GM19452 (cell line): ENCODE data around the gene TEX38.
"Not testable (repeated sequence)": the region's sequence is repeated elsewhere in the genome, so short reads cannot be mapped to it uniquely, and the experiment has no call there.

ENCODE experiments used
- ATAC-seq: cut with Tn5 transposase; IDR thresholded peaks from one replicate; pipeline ENCODE4 v1.9.1; 2021; ENCODE audit not compliant: unreplicated experiment

TEX38 gene

DNA sequence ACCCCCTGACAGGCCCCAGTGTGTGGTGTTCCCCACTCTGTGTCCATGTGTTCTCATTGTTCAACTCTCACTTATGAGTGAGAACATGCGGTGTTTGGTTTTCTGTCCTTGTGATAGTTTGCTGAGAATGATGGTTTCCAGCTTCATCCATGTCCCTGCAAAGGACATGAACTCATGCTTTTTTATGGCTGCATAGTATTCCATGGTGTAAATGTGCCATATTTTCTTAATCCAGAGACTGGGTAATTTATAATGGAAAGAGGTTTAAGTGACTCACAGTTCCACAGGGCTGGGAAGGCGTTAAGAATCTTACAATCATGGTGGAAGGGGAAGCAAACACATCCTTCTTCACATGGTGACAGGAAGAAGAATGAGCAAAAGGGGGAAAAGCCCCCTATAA, 17.0 kb upstream of the TEX38 start:
- ATAC-seq: not testable (repeated sequence)

DNA sequence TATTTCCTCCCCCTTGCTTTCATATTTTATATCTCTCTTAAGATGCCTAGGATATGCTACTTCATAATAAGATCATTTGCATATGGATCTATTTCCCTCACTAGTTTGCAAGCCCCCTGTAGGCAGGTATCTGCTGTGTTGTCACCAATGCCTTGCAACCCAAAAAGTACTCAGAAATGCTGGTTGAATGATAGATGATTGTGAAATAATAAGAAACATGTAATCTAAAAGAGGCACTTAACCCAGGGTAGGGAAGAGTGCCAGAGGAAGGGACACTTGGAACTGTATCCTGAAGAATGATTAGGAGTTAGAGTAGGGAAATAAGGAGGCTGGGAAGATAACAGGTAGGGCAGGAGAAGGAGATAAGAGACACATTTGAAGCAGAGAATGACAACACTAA, 15.8 kb upstream of the TEX38 start:
- ATAC-seq: no peak

DNA sequence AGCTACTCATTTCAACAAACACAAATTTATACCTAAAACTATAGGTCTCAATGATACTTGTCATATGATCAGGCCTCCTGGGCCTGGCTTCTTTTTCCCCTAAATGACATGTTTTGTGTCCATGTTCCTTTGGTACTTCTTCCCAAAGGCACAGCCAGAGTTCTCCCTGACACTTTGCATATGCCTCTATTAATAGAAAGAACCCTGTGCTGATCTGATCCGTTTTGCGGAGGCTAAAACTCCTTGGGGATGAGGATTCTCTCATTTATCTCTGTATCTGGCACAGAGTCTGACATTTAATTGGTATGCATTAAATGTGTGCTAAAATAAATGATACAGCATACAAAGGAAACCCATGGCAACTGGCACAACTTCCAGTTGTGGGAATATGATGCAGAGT, 15.0 kb upstream of the TEX38 start:
- no peak for ATAC-seq

GRCh38 chr1:46657775-46658174, 13.9 kb upstream of the TEX38 start:
- ATAC-seq: no peak

- ATAC-seq: no peak
These were observed 12.3 kb upstream of the TEX38 start for GRCh38 chr1:46659307-46659870.

GRCh38 chr1:46660116-46660515, 11.5 kb upstream of the TEX38 start:
- peak; percentile 72 for ATAC-seq

- not testable (repeated sequence) for ATAC-seq
These were observed 8.7 kb upstream of the TEX38 start for GRCh38 chr1:46662919-46663318.

DNA sequence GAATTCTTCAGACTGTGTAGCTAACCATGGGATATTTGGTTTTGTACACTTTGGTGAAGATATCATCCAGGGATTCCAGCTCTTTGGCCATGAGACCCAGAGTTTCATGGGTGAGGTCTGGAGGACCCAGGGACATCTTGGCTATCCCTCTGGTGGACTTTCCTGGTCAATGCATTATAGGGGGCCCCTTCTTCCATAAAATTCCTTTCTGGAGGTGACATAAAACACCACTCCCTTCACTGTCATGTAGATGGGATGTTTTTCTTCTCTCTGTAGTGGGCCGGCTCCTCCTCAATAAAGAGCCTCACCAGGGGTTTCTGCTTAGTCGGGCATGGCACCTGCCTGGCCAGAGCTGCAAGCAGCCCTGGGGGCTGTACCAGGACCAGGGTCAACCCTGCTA, 5.7 kb upstream of the TEX38 start:
- ATAC-seq: no peak

GRCh38 chr1:46667782-46668760, 3.6 kb upstream of the TEX38 start, which contains the start of gene ATPAF1:
ATPAF1 (minus strand) TSS chr1:46668364; CDS start chr1:46668322, 42 bp downstream.
- ATAC-seq: peak; percentile 79

DNA sequence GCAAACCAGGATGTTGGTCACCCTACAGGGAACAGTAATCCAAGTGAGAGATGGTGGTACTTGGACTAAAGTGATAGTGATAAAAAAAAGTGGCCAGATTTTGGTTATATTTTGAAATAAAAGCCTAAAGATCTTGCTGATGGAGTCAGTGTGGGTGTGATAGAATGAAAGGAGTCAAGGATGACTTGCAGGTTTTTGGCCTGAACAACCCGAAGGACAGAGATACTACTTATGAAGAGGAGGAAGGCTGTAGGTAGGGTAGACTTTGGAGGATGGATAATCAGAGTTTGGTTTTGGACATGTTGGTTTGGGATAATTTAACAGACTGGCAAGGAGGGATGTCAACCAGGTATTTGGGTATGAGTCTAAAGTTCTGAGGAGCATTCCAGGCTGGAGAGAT, 1.5 kb upstream of the TEX38 start:
- no peak for ATAC-seq

- no peak for ATAC-seq
These were observed 1.0 kb downstream of the TEX38 start for GRCh38 chr1:46672696-46673095.

- no peak for ATAC-seq
These were observed 2.1 kb downstream of the TEX38 start for GRCh38 chr1:46673749-46674182.

GRCh38 chr1:46675549-46676314, 4.1 kb downstream of the TEX38 start:
- peak; percentile 75 for ATAC-seq

GRCh38 chr1:46676531-46676930, 4.9 kb downstream of the TEX38 start:
- ATAC-seq: no peak

DNA sequence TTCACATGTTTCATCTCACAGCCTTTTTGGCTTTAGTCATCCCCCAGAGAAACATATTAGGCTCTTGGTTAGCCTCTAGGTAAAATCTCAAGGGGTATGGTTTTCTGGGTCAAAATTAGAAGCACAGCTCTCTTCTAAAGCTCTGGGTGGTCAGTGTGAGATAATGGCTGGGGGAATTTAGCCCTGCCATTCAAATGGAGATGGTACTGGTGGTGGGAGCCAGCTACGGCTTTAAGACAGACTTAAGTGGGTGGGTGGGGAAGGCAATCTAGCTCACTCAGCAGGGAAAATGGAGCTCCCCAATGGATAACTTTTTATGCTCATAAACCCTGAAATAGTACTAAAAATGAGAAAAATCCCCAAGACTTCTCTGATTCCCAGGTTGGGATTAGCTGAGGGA, 5.7 kb downstream of the TEX38 start:
- ATAC-seq: no peak

DNA sequence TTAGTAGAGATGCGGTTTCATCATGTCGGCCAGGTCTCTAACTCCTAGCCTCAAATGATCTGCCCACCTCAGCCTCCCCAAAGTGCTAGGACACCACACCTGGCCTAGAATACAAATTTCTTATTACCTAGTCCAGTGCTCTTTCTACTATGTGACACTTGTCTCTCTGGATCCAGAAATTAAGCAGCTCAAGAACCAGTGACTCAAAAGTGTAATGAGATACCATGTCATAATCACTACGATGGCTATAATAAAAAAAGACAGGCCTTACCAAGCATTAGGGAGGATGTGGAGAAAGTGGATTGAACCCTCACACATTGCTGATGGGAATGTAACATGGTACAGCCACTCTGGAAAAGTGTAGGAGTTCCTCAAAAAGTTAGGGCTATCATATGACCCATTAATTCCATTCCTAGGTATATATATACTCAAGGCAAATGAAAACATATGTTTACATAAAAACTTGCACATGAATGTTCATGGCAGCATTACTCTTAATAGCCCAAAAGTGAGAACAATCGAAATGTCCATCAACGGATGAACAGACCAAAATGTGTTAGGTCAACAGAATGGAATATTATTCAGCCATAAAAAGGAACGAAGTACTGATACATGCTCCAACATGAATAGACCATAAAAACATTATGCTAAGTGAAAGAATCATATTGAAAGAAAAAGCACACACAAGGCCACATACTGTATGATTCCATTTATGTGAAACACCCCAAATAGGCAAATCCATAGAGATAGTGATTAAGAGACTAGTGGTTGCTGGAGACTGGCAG, 8.3 kb downstream of the TEX38 start:
- no peak for ATAC-seq

DNA sequence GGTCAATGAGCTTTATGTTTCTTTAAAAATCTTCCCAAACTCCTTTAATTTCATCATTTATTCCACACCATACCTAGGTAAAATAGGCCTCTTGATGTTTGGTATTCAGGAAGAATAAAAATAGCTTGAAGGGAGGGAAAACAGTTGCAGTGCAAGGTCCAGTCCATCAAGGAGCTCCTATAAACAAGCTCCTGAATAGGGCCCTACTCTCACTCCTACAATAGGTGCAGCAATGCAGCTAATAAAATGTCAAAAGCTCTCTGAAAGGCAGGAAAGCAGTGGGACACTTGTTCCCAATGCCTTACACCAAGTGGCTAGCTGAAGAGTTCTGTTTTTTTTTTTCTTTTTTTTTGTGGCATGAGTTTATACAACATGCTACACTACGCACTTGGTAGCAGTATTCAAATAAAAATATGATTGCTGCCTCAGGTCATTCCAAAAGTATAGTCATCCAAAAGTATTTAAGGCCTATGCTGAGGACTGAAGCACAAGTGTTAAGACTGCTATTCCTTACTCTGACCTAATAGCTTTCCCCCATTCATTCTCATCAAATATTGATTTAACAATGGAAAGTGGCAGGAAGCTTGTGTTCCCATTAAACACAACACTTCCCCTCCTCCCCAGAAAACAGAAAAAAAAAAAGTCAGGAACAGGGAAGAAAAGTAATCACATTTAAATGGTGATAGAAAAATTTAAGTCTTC, 9.8 kb downstream of the TEX38 start:
- ATAC-seq: no peak

- ATAC-seq: no peak
These were observed 10.4 kb downstream of the TEX38 start for GRCh38 chr1:46682064-46682463.

DNA sequence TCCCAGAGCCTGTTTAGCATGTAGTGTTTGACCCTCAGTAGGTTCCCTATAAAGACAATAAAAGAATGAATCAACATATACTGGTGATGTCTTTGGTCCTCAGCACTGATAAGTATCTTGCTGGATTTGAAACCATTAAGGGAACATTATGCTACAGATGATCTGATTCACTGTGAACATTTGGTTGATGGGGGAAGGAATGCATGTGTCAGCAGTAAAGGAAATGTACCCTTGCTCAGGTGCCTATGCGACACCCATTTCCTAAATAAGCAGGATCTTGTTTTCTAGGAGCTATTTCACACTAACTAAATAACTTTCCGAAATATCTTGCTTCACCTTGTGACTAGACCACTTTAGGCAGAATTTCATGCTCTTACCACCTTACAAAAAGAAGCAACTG, 13.0 kb downstream of the TEX38 start:
- ATAC-seq: no peak

- no peak for ATAC-seq
These were observed 14.6 kb downstream of the TEX38 start for GRCh38 chr1:46686255-46686654.
